Activated CD4-positive, alpha-beta T cell treated with anti-CD3 and anti-CD28 coated beads, Interleukin-2, Interleukin-6, amounts not matched to agents 100 ng/mL and 50 ng/mL, durations not matched to agents 16 hours and 8 hours (primary cell): ENCODE measurements around the gene SLC13A2.
A peak's percentile ranks its signal among the peaks of the same experiment; 100 is the strongest.
"Not testable (repeated sequence)": the region's sequence is repeated elsewhere in the genome, so short reads cannot be mapped to it uniquely, and the experiment has no call there.

Experiments
- DNase-seq: peaks from one replicate; pipeline ENCODE4 v3.0.0-alpha.2; 2020

SLC13A2 gene

GRCh38 chr17:28473542-28473941 is at the start of gene SLC13A2:
Gene SLC13A2, plus strand, starts transcription at chr17:28473644. Its CDS starts 69 bp downstream, at chr17:28473713.
- DNase-seq: no peak

GRCh38 chr17:28425206-28425605 is 48.2 kb upstream of the SLC13A2 start:
- DNase-seq: no peak

- DNase-seq: no peak
These were observed 47.3 kb upstream of the SLC13A2 start for GRCh38 chr17:28426081-28426519.

- no peak for DNase-seq
These were observed 46.1 kb upstream of the SLC13A2 start for GRCh38 chr17:28427371-28427770.

- DNase-seq: not testable (repeated sequence)
These were observed 45.5 kb upstream of the SLC13A2 start for GRCh38 chr17:28427982-28428381.

- no peak for DNase-seq
These were observed 39.7 kb upstream of the SLC13A2 start for GRCh38 chr17:28433721-28434120.

GRCh38 chr17:28434326-28434725 is 39.1 kb upstream of the SLC13A2 start:
- DNase-seq: not testable (repeated sequence)

- no peak for DNase-seq
These were observed 29.4 kb upstream of the SLC13A2 start for GRCh38 chr17:28443901-28444638.

- DNase-seq: no peak
These were observed 26.6 kb upstream of the SLC13A2 start for GRCh38 chr17:28446716-28447395.

- no peak for DNase-seq
These were observed 26.1 kb upstream of the SLC13A2 start for GRCh38 chr17:28447396-28447760.

- no peak for DNase-seq
These were observed 23.6 kb upstream of the SLC13A2 start for GRCh38 chr17:28449859-28450258.

GRCh38 chr17:28457890-28458289 is 15.6 kb upstream of the SLC13A2 start:
- DNase-seq: no peak

- not testable (repeated sequence) for DNase-seq
These were observed 14.6 kb upstream of the SLC13A2 start for GRCh38 chr17:28458881-28459280.

GRCh38 chr17:28460901-28461300 is 12.5 kb upstream of the SLC13A2 start:
- DNase-seq: no peak

- DNase-seq: no peak
These were observed 7.4 kb upstream of the SLC13A2 start for GRCh38 chr17:28466001-28466400.

- DNase-seq: no peak
These were observed 6.9 kb upstream of the SLC13A2 start for GRCh38 chr17:28466521-28467048.

- no peak for DNase-seq
These were observed 5.9 kb upstream of the SLC13A2 start for GRCh38 chr17:28467456-28468025.

GRCh38 chr17:28468033-28468735 is 5.3 kb upstream of the SLC13A2 start:
- not testable (repeated sequence) for DNase-seq

- DNase-seq: peak; percentile 72
These were observed 4.7 kb upstream of the SLC13A2 start for GRCh38 chr17:28468781-28469180.

GRCh38 chr17:28469376-28469775 is 4.1 kb upstream of the SLC13A2 start:
- no peak for DNase-seq

GRCh38 chr17:28470266-28470913 is 3.1 kb upstream of the SLC13A2 start:
- DNase-seq: no peak

GRCh38 chr17:28470914-28471366 is 2.5 kb upstream of the SLC13A2 start:
- no peak for DNase-seq
